ENCODE data around the gene TRIM71.

DNA sequence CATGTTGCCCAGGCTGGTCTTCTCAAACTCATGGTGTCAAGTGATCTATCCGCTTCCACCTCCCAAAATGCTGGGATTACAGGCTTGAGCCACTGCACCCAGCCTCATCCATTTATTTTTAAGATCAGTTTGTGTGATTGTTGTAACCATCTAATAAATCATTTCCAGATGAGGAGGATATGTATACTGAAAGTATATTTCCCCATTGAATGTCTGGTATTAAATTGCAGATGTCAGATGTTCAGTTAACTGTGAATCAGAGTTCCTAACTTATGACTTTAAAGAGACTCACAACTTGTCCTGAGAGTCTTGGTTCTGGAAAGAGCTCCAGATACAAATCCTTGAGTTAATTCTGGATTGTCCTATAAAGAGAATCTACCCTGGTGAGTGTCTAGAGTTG is 62.4 kb downstream of the TRIM71 start:
- no peak for TF ChIP-seq EZH2phosphoT487 (IDR thresholded peaks at IDR 0.05; ENCODE audit: borderline replicate concordance, low read length)
- TF ChIP-seq, protein P1, sequence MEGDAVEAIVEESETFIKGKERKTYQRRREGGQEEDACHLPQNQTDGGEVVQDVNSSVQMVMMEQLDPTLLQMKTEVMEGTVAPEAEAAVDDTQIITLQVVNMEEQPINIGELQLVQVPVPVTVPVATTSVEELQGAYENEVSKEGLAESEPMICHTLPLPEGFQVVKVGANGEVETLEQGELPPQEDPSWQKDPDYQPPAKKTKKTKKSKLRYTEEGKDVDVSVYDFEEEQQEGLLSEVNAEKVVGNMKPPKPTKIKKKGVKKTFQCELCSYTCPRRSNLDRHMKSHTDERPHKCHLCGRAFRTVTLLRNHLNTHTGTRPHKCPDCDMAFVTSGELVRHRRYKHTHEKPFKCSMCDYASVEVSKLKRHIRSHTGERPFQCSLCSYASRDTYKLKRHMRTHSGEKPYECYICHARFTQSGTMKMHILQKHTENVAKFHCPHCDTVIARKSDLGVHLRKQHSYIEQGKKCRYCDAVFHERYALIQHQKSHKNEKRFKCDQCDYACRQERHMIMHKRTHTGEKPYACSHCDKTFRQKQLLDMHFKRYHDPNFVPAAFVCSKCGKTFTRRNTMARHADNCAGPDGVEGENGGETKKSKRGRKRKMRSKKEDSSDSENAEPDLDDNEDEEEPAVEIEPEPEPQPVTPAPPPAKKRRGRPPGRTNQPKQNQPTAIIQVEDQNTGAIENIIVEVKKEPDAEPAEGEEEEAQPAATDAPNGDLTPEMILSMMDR (IDR thresholded peaks at IDR 0.05; ENCODE audit: low read depth, low read length, poor library complexity, severe bottlenecking): no peak
